RPMI7951 (cell line): ENCODE results near the gene TPD52L2. TPM values are rescaled to one million over a fixed set of nuclear protein-coding genes. Genes with fewer than 3 reads are reported as not detected.
A peak's percentile ranks its signal among the peaks of the same experiment; 100 is the strongest.

Source experiments
- DNase-seq: peaks from one replicate; pipeline ENCODE4 v3.0.0-alpha.2; 2012; ENCODE audit warnings: low read depth
- total RNA-seq: library from RNA; depleted of rRNA; stranded (reverse); fragments of >200 nt; shearing (Covaris generic); gene quantifications from 2 replicates; pipeline ENCODE4 v1.2.3, GENCODE V29; 2014; rRNA removed

Gene TPD52L2
- total RNA-seq: 137 and 140 TPM in 2 replicates

DNA sequence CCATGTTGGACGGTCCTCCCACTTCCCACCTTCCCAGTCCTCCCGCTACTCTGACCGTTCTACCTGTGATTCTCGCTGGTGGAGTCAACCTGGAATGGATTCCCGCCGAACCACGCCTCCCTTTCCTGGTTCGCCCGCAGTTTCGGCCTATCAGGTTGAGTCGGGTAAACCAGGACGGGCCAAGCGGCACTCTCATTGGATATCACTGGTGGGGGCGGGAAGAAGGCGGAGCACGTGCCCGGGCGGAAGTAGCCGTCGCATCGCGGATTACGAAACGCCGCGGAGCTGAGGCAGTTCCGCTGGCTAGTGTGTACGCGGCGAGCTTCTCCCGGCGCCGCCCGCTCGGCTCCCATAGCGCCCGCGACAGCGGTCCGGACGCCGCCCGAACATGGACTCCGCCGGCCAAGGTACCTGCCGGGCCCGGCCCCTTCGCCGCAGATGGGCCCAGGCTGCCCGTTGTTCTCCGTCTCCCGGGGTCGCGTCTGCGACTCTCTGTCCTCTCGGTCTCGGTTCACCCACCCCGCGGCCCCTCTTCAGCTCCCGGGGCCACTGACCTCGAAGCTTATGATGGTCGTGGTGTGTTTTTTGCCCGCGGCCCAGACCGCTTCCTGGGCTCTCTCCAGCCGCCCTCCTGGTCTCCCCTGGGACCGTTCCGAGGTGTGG is at the start of gene TPD52L2:
TPD52L2 (plus strand) TSS at position 293 of the 663 bp plus-strand sequence; CDS start at position 389, 96 bp downstream.
- DNase-seq: peak; percentile 99

DNA sequence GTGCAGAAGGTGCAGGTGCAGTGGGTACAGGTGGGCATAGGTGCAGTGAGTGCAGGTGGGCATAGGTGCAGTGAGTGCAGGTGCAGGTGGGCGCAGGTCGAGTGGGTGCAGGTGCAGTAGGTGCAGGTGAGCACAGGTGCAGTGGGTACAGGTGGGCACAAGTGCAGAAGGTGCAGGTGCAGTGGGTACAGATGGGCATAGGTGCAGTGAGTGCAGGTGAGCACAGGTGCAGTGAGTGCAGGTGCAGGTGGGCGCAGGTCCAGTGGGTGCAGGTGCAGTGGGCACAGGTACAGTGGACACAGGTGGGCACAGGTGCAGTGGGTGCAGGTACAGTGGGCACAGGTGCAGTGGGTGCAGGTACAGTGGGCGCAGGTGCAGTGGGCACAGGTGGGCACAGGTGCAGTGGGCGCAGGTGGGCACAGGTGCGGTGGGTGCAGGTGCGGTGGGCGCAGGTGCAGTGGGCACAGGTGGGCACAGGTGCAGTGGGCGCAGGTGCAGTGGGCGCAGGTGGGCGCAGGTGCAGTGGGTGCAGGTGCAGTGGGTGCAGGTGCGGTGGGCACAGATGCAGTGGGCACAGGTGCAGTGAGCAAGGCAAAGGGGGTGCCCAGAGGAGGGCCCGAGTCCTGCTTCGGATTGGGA is 49.3 kb upstream of the TPD52L2 start:
- DNase-seq: no peak

DNA sequence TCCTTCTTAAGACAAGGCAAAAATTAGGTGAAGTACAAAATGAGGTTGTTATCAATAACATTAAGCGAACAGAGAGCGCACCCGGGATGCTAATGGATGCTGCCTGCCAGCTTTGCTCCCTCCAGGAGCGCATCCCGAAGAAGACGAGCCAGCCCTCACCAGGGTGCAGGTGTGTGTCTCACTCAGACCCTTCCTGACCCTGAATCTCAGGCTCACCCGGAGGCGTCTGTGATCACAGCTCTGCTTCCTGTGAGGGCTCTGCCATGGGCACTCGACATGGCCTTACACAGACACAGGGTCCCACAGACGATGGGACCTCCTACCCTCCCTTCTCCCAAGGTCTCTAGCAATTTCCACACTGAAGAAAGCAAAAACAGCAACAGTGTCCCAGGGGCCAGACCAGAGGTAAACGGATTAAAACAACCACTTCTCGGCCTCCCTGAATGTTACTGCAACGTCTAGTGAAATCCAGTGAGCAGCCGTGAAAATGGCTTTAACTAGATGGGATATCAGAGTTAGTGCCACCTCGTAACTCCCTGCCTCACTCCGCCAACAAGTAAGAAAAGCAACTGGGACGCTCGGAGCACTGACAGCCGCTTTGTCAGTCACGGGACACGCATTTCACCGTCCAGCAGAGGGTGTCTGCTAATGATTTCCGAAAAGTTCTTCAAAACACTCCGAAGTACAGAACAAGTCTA is 45.7 kb upstream of the TPD52L2 start:
- peak; percentile 76 for DNase-seq

DNA sequence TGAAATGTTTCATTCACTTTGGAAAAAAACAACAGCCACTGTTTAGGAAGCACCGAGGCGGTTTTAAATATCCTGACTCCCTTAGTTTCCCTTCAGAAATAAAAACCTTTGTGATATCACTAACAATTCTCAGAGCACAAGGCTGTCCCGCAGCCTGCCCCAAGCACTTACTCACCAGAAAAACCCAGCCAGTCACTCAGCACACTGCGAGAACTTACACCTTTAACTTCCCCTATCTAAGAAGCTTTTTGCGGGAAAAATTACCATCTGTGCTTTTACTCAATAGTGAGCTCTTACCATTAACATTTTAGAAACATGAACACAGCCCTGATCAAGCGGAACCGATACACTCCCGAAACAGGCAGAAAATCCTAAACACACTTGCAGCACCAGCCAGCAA is 43.3 kb upstream of the TPD52L2 start:
- DNase-seq: no peak

DNA sequence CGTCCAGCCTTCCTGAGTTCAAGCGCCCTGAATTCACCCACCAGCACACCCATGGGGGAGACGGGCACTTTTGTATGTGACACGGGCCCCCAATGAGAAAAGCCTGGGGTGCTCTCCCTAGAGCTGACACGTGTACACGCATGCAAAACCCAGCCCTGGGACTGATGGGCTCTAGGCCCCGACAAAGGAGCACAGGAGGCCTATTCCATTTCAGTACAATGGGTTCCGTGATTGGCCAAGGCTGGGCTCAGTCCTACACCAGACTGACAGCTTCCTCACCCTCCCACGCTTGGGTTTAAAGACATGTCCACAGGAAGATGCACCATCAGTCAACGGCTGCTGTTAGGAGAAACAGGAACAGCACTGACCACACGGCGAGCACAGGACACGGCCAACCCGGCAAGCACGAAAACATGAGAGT is 42.8 kb upstream of the TPD52L2 start:
- no peak for DNase-seq

DNA sequence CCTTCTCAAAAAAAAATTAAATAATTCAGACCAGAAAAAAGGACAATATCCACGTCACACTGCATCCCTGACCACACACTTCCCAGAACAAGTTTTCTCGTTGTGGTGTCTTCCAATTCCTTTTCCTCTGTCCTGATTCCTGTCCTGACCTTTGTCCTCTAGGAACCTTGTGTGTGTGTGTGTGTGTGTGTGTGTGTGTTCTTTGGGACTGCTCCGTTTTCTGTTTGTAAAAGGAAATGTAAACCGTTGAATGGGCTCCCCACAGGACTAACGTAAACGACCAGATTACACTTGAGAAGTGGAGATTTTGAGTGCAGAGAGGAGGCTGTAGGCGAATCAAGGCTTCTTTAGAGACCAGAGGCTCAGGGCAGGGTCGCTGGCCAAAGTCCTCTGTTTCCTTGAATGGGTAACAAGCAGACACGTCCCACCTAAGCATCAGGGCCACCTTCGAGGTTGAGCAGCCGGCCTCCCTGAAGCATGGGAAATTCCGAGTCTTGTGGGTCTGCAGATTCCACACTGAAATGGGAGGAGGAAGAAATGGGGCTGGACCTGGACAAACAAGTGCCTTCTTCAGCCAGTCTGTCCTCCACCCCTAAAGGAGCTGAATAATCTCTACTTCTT is 41.3 kb upstream of the TPD52L2 start:
- no peak for DNase-seq

DNA sequence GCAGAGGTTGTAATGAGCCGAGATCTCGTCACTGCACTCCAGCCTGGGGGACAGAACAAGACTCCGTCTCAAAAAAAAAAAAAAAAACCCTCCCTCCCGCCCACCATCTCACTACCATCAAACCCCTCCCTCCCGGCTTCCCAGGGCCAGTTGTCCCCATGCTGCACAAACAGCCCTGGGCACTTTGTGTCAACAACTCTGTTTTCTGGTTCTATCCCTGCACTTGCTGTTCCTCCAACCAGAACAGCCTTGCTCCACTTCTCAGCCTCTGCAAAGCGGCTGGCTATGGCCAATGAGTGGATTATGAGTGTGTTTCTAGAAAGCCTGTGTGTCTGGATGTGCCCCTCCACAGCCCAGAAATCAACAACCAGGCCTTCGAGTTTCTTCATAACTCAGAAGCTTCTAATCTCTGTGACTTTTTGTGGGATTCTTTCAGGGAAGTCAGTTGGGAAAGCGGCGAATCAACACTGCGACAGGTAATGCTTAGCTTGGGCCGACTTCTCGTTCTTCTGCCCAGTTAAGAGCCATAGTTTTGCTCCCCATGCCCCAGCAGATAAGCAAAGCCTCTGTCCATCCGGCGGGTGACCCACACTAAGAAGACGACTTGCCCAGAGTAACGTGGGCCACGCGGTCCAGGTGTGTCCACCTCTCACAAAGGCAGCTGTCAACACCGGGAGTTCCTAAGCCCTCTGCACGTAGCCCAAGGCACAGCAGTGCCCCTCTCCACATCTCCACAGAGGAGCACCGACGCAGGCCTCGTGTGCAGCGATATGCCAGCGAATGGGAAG is 39.5 kb upstream of the TPD52L2 start:
- no peak for DNase-seq

DNA sequence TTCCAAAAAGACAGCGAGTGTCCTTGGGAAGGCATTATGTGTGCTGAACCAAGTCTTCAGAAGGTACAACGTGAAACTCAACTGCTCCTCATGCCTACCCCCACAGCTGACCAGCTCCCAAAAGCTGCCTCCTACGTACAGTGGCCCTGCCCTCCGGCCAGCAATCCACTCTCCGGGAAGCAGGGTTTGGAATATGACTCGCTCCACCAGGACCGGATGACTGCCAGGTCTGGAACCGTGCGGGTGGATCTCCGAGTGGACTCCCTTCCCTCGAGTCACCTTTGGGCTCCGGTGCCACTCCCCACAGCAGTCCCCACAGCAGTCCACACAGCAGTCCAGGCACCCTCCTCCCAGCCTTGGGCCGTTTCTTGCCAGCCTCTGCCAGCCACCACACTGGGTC is 38.3 kb upstream of the TPD52L2 start:
- peak; percentile 53 for DNase-seq

DNA sequence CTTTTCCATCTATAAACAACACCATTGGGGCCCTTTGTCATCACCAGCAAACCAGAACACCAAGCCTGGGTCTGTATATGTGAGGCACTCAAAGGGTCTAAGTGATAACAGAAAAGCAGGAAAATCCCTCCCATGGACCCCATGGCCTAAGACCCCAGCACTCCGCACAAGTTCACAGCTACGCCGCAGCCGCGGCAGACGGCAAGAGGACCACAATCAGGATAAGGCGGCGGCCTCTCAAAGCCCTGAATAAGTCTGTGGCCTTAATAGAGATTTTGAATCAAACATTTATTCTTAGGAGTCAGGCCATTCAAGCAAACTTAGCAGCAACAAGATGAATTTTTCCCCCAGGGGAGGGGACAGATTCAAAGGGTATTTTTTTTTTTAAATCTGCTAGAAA is 36.9 kb upstream of the TPD52L2 start:
- no peak for DNase-seq

DNA sequence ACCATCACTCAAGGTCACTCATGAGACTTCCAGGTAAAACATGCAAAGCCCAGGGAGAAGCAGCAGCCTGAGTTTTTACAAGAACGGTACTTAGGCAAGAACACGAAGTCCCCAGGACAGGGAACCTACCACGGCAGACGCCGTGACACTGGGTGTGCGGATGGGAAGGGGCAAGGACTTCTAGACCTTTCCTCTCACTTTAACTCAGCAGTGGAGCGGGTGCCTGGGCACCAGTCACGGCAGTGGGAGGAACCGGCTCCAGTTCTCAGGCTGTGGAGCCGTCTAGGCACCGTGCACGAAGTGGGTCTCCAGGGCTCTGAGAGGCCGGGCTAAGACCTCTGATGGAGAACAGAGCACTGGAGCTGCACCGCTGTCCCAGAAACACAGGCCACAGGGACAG is 36.5 kb upstream of the TPD52L2 start:
- no peak for DNase-seq

DNA sequence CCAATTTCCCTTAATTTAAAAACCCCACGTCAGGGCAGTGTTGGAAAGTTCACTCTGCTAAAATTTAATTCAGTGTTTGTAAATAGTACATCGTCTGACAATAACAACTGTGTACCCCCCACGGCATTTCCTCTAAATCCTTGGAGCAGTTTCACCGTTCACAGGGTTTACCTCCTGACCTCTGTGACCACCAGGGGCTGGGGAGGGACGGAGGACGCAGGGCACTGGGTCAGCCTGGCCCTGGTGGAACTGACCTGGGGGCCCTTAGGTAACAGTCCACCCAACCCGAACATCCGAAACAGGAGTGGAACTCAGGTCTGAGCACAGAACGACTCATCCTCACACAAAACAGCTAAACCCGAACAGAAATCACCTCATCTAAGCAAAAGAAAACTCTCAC is 36.1 kb upstream of the TPD52L2 start:
- DNase-seq: no peak

DNA sequence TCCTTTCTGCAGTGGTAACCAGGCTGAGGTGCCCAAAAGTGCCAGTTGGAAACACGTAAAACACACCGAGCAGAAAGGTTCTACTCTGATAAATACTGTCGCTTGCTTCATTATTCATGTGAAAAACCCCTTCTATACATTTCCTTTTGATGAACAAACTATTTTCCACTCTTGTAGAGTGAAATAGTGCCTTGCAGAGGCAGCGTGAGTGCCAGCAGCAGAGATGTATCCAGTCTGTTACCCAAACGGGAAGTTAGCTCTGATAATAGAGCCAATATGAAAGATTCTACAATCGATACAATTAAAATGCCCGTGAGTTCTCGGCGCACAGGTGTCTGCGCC is 35.5 kb upstream of the TPD52L2 start:
- no peak for DNase-seq

DNA sequence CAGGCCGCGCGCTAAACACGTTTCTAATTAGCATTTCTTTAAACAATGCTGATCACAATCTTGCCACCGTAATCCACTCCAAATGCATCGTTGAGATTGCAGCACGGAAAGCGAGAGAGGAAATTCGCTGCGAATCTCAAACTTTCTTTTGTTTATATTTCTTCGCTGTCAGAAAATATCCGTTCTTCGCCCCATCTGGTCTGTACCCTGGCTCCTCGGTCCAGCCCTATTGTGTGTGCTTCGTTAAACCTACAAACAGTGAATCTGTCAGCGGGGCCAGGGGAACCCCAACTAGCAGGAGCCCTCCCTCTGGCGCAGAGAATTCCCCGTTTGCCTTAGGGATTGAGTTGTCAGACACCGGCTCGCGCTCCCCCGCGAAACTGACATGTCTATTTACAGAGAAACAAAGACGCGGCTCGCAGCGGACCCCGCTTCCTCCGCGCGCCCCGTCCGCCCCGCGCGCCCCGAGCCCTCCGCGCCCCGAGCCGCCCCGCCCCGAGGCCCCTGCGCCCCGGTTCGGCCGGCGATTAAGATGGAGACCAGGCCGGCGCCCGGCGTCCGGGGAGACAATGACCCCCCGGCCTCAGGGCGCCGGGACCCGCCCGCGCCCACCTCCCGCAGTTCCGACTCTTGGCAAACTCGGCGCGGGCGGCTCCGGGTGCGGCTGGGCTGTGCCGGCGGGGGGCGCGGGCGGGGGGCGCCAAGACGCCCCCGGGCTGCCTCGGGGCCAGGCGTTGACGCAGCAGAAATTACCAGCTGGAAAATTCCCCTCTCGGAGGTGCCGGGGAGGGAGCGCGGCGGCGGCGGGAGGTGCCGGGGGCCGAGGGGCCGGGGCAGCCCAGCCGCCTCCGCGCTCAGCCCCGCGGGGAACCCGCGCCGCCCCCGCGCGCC is 34.9 kb upstream of the TPD52L2 start:
- no peak for DNase-seq

DNA sequence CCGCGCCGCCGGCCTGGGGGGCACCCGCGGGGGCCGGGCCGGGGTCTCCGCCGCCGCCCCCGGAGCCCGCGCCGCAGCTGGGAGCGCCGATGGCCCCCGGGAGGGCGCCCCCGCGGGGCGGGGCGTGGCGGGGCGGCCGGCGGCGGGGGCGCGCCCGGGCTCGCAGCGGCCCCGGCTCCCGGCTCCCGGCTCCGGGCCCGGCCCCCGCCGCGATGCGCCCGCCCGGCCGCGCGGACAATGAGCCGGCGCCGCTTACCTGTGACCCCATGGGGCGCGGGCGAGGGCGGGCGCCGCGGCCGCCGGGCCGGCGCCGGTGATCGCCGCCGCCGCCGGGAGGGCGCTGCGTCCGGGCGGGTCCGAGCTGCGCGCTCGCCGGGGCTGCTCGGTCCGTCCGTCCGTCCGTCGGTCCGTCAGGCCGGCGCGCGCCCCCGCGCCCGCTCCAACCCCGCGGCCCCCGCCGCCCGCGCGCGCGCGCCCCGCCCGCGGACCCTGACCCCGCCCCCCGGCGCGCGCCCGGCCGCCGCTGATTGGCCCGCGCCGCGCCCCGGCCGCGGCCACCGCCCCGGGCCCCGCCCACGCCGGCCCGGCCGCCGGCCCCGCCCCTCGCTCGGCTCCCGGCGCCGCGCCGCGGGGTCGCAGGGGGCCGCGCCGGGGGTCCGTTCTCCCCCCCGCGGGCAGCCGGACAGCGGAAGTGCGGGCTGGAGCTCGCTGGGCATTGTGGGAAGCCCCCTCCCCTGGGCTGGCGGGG is 34.1 kb upstream of the TPD52L2 start, which contains the start of gene ZBTB46:
ZBTB46 (minus strand) TSS at position 424 of the 748 bp plus-strand sequence. CDS start 40,507 bp downstream, outside the sequence.
- DNase-seq: peak; percentile 72

DNA sequence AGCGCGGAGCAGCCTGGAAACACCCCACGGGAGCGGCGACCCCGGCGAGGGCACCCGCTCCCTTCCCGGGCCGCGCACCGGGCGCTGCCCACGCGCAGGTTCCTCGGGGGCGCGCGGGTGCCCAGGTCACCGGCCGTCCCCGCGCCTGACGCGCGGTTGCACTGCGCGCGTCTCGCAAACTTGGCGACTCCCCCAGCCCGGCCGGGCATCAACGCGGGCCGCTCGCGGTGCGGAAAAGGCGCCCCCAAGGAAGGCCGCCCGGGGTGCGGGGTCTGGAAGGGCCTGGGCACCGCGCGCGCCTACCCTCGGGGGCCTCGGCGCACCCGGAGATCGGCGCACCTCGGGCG is 33.5 kb upstream of the TPD52L2 start:
- DNase-seq: no peak

DNA sequence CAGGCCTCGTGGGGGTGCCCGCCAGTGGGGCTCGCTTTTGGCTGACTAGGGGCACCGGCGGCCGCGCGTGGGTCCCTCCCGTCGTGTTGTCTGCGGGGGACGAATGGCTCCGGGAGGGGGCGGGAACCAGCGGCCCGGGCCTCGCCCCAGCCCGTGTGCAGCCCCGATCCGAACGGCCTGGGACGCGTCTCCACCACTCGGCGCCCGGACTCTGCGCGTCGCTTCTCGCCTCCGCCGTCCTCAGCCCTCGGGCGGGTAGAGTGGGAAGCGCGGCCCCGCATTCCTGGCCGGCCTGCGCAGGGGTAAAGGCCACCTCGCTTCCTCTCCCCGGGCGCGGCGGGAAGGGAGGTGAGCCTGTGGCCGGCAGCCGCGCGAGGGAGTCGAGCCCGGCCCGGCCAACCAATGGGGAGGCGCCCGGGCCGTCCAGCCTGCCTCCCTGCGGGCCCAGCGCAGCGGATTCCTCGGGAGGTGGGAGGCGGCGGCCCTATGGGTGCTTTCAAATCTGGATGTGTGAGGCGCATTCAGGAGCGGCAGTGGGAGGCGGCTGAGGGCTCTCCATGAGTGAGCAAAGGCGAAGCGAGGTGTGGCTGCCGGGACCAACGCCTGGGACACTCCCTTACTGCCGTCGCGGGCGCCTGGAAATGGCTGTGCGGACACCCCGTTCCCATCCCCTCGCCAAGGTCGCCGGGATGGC is 32.9 kb upstream of the TPD52L2 start:
- peak; percentile 66 for DNase-seq

DNA sequence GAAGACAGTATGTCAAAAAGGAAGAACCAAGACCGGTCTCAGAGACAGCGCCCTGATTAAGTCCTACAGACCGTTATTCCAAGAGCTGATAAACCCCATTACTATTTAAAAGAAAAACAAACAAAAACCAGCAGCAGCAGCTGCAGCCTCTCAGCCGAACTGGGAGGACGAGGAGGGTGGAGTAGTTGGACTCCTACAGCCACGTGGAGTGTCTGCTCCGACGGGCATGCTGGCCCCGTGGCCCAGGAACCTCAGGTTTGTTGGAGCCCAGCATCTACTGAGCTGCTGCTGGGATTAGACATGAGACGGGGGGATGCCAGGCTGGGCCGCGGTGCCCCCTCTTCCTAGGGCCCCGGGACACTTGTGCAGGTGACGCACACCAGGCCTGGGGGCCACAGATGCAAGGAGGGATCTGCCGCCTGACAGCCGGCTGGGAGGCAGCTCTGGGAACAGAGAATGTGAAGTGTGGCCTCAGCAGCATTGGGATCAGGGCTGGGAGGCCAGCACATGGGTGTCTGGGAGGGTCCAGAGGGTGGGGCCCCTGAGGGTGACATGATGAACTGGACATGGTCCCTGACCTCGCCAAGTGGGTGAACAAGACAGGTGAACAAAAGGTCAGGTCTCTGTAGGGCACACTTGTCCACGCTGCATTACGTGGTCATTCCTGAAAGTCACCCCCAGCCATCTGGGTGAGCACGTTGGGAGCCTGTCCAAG is 31.1 kb upstream of the TPD52L2 start:
- DNase-seq: no peak

DNA sequence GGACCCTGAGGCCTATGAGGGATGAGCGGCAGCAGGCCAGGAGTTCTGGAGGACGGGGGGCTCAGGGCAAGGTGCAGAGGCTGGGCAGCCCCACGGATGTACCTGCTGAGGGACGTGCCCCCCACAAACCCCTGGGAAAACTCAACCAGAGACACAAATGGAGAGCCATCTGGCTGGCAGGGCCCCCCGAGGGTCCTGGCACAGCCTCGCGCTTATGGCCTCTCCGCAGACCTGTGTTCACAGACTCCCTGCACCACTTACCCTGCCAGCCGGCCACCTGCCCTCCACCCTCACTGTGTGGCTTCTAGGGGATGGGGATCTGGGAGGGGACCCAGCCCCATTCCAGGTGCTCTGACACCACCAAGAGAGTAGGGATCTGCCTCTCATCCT is 30.6 kb upstream of the TPD52L2 start:
- DNase-seq: no peak
